IMR-90 (cell line): ENCODE measurements around the gene SLC47A2.
"Not testable (repeated sequence)": the region's sequence is repeated elsewhere in the genome, so short reads cannot be mapped to it uniquely, and the experiment has no call there.

Source experiments
- CEBPB ChIP-seq: IDR thresholded peaks from 2 replicates; pipeline ENCODE4 v1.6.1; 2012; ENCODE audit warnings: low read depth, low read length, improper control_type of control experiment
- CHD1 ChIP-seq: IDR thresholded peaks from 2 replicates; pipeline ENCODE4 v1.6.1; 2012; ENCODE audit warnings: low read depth, low read length, improper control_type of control experiment
- MXI1 ChIP-seq: IDR thresholded peaks from 2 replicates; pipeline ENCODE4 v1.6.1; 2012; ENCODE audit warnings: low read depth, mild to moderate bottlenecking, low read length, moderate library complexity, borderline replicate concordance
- NFE2L2 ChIP-seq: fragments of 150-350 bp; IDR thresholded peaks from 2 replicates; pipeline ENCODE4 v1.6.1; 2016; ENCODE audit warnings: low read depth, mild to moderate bottlenecking, low read length
- POLR2A ChIP-seq: IDR thresholded peaks from 2 replicates; pipeline ENCODE4 v1.6.1; 2012; ENCODE audit warnings: mild to moderate bottlenecking, low read depth, low read length
- RAD21 ChIP-seq: IDR thresholded peaks from 2 replicates; pipeline ENCODE4 v1.6.1; 2012; ENCODE audit warnings: low read length, improper control_type of control experiment
- RCOR1 ChIP-seq: IDR thresholded peaks from 2 replicates; pipeline ENCODE4 v1.6.1; 2012; ENCODE audit warnings: mild to moderate bottlenecking, low read length, improper control_type of control experiment; ENCODE audit not compliant: insufficient replicate concordance
- RFX5 ChIP-seq: IDR thresholded peaks from 2 replicates; pipeline ENCODE4 v1.8.0; 2012; ENCODE audit warnings: low read depth, mild to moderate bottlenecking, low read length, moderate library complexity
- TF ChIP-seq, protein P1 (sequence below): conservative IDR thresholded peaks from 2 replicates; pipeline ENCODE4 v1.5.1; 2012; ENCODE audit warnings: mild to moderate bottlenecking, low read depth, low read length, improper control_type of control experiment
- TF ChIP-seq, protein P2 (sequence below): fragments of 150-350 bp; IDR thresholded peaks from 2 replicates; pipeline ENCODE4 v1.6.1; 2017; ENCODE audit warnings: mild to moderate bottlenecking, antibody characterized with exemption, low read length, low read depth

DNA sequence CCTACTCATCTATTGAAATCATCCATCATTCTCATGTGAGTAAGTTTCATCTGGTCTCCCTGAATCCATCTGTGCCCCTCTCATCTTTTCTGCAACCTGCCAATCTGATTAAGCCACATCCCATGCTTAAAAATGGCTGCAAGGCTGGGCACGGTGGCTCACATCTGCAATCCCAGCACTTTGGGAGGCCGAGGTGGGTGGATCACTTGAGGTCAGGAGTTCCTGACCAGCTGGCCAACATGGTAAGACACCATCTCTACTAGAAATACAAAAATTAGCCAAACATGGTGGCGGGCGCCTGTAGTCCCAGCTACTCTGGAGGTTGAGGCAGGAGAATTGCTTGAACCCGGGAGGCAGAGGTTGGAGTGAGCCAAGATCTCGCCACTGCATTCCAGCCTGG is 47.6 kb upstream of the SLC47A2 start:
- TF ChIP-seq, protein P1, sequence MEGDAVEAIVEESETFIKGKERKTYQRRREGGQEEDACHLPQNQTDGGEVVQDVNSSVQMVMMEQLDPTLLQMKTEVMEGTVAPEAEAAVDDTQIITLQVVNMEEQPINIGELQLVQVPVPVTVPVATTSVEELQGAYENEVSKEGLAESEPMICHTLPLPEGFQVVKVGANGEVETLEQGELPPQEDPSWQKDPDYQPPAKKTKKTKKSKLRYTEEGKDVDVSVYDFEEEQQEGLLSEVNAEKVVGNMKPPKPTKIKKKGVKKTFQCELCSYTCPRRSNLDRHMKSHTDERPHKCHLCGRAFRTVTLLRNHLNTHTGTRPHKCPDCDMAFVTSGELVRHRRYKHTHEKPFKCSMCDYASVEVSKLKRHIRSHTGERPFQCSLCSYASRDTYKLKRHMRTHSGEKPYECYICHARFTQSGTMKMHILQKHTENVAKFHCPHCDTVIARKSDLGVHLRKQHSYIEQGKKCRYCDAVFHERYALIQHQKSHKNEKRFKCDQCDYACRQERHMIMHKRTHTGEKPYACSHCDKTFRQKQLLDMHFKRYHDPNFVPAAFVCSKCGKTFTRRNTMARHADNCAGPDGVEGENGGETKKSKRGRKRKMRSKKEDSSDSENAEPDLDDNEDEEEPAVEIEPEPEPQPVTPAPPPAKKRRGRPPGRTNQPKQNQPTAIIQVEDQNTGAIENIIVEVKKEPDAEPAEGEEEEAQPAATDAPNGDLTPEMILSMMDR = not testable (repeated sequence)
- TF ChIP-seq CHD1, POLR2A, RCOR1, NFE2L2, RAD21, MXI1, CEBPB, RFX5: not testable (repeated sequence)
- TF ChIP-seq, protein P2, sequence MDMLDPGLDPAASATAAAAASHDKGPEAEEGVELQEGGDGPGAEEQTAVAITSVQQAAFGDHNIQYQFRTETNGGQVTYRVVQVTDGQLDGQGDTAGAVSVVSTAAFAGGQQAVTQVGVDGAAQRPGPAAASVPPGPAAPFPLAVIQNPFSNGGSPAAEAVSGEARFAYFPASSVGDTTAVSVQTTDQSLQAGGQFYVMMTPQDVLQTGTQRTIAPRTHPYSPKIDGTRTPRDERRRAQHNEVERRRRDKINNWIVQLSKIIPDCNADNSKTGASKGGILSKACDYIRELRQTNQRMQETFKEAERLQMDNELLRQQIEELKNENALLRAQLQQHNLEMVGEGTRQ = not testable (repeated sequence)
